Upper lobe of left lung (tissue), 6 donors: Measurements from ENCODE around the gene LAMTOR4. TPM values are rescaled to one million over a fixed set of nuclear protein-coding genes. Genes with fewer than 3 reads are reported as not detected.

Experiments used
- ATAC-seq, 2 donors: fragments of 200-7000 bp; cut with Tn5 transposase; one replicate each; pipeline ENCODE4 v1.9.1; 2022; ENCODE audit warnings: mild to moderate bottlenecking in 2 of 2, moderate library complexity in 2 of 2; ENCODE audit not compliant: low FRiP score in 2 of 2
- DNase-seq, 2 donors: peaks; one replicate each; pipeline ENCODE4 v3.0.0-alpha.2; 2019 to 2020
- H3K27ac ChIP-seq, 4 donors: fragments of 200-600 bp; sonication (generic); one replicate each; pipeline ENCODE4 v1.5.1; 2016 to 2019
- H3K27me3 ChIP-seq, 4 donors: fragments of 200-600 bp; sonication (generic); one replicate each; pipeline ENCODE4 v1.5.1; 2017 to 2019
- H3K36me3 ChIP-seq, 4 donors: fragments of 200-600 bp; sonication (generic); one replicate each; pipeline ENCODE4 v1.5.1; 2016 to 2019
- H3K4me1 ChIP-seq, 4 donors: fragments of 200-600 bp; sonication (generic); one replicate each; pipeline ENCODE4 v1.5.1; 2018 to 2019
- H3K4me3 ChIP-seq, 4 donors: fragments of 200-600 bp; sonication (generic); one replicate each; pipeline ENCODE4 v1.5.1; 2017 to 2019; ENCODE audit warnings: mild to moderate bottlenecking in 2 of 4, moderate library complexity in 1 of 4
- H3K9me3 ChIP-seq, 4 donors: fragments of 200-600 bp; sonication (generic); one replicate each; pipeline ENCODE4 v1.5.1; 2018 to 2019
- CTCF ChIP-seq, 6 experiments: fragments of 450-650 bp in 4 of 6; fragments of 200-600 bp in 2 of 6; sonication (generic) in 2 of 6; IDR thresholded peaks; one replicate each; pipeline ENCODE4 v1.5.1; 2016 to 2019; ENCODE audit warnings: antibody characterized with exemption in 6 of 6
- EP300 ChIP-seq, 4 donors: sonication (generic); formaldehyde crosslinking; IDR thresholded peaks; one replicate each; pipeline ENCODE4 v1.5.1; 2017; ENCODE audit warnings: antibody characterized with exemption in 4 of 4, control low read depth in 2 of 4
- POLR2A ChIP-seq, 4 donors: fragments of 450-650 bp; IDR thresholded peaks; one replicate each; pipeline ENCODE4 v1.5.1; 2016 to 2017; ENCODE audit warnings: antibody characterized with exemption in 4 of 4, mild to moderate bottlenecking in 2 of 4
- POLR2AphosphoS5 ChIP-seq, 2 donors: sonication (generic); formaldehyde crosslinking; IDR thresholded peaks; one replicate each; pipeline ENCODE4 v1.5.1; 2017; ENCODE audit warnings: antibody characterized with exemption in 2 of 2
- WGBS, 2 donors: methylation state at CpG; one replicate each; pipeline ENCODE4 v1.1.5; 2017 to 2018; 5-methylcytosine and 5-hydroxymethylcytosine counted together
- total RNA-seq, 6 donors: library from RNA; depleted of rRNA in 4 of 6; stranded (reverse); fragments of >200 nt in 4 of 6; gene quantifications; one replicate each; pipeline versions ENCODE4 v1.1.0 to v1.2.1, GENCODE V29; 2016 to 2021
- donor health status: DM: no; HTN: no; CAD: no; lungs with moderate emphysema.
- donor health status: DM: no; HTN: yes; CAD: no; lungs with severe emphysema.

The LAMTOR4 gene
- total RNA-seq, 6 donors from 2014 or later: 111 to 223 (median 148) TPM

GRCh38 chr7:100118388-100119071 lies 30.2 kb upstream of the LAMTOR4 start:
- H3K4me1 ChIP-seq: peaks cover 16 to 26% (median 17%) of the 10 kb centered on the region in 4 donors
- H3K36me3 ChIP-seq: peaks cover 3 to 12% (median 7%) of the 10 kb centered on the region in 4 donors
- DNase-seq (no peak), ATAC-seq (no peak)
- WGBS, 2 donors: 19 to 22% methylated on average over 18 of the region's 18 CpGs
- TF ChIP-seq POLR2A (IDR thresholded peaks at IDR 0.05): no peak
- TF ChIP-seq CTCF (IDR thresholded peaks at IDR 0.05): no peak
- TF ChIP-seq EP300 (IDR thresholded peaks at IDR 0.05): no peak
- TF ChIP-seq POLR2AphosphoS5 (IDR thresholded peaks at IDR 0.05): no peak
- H3K27me3 ChIP-seq: no peaks in the 10 kb centered on the region
- H3K27ac ChIP-seq: peak overlapping the region; percentile 79 to 89 (median 86)
- H3K9me3 ChIP-seq: no peaks in the 10 kb centered on the region
- peak overlapping the region; percentile 54 to 96 (median 87) for H3K4me3 ChIP-seq

DNA sequence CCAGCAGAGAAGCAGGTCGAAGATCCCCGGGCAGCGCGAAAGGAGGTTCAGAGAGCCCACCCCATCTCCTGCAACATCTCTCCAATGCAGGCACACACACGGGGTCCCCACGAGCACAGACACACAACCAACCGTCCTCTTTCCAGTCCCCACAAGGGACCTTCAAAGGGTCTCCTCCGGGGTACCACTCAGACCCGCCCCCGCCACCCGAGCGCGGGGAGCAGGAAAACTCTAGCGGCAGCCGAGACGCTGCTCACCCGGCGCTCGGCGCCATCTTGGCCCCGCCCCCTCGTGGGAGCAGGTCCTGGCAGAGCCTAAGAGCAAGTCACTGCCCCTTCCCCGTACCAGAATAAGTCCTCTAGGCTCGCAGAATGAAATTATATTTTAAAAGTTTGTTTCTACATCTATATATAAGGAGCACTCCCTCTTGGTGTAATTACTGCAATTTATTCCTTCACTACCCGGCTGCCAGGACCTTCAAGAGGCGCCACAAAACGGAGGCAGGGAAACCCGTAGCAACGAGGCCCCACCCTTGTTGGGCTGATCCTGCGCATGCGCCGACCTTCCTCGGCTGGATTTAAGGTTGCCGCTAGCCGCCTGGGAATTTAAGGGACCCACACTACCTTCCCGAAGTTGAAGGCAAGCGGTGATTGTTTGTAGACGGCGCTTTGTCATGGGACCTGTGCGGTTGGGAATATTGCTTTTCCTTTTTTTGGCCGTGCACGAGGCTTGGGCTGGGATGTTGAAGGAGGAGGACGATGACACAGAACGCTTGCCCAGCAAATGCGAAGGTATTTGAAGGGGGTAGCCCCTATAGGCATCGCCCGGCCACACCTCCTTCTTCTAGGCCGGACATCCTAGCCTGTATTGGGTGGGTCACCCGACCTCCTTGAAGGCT lies 29.4 kb upstream of the LAMTOR4 start, which contains the start of the genes CNPY4 and TAF6:
Gene CNPY4 (plus strand): TSS at position 563 of the 898 bp plus-strand sequence. CDS start 111 bp downstream, at position 674.
Gene TAF6 (minus strand): TSS at position 287 of the 898 bp plus-strand sequence. CDS start 5,149 bp downstream, outside the sequence.
- Histone ChIP-seq H3K4me1 (peaks cover 16 to 26% (median 17%) of the 10 kb centered on the region in 4 donors), H3K9me3 (no peaks in the 10 kb centered on the region), H3K27ac (peak within 1 kb of the TSS; percentile 79 to 89 (median 86)), H3K27me3 (no peaks in the 10 kb centered on the region), H3K36me3 (peaks cover 0 to 6% (median under 1%) of the 10 kb centered on the region in 4 donors), H3K4me3 (peak within 1 kb of the TSS; percentile 54 to 96 (median 87))
- WGBS, 2 donors: 0 to 1% methylated on average over 35 to 47 of the region's 49 CpGs
- ATAC-seq: peak; percentile 95 to 97
- peak; percentile 96 for DNase-seq
- TF ChIP-seq CTCF (IDR thresholded peaks at IDR 0.05): no peak
- no peak for TF ChIP-seq EP300 (IDR thresholded peaks at IDR 0.05)
- TF ChIP-seq POLR2AphosphoS5 (IDR thresholded peaks at IDR 0.05): peak; percentile 21 to 62
- peak in 2 of 4 donors; percentile 39 to 80 for TF ChIP-seq POLR2A (IDR thresholded peaks at IDR 0.05)

GRCh38 chr7:100119970-100120732 lies 28.6 kb upstream of the LAMTOR4 start:
- WGBS, 2 donors: 25 to 44% methylated on average over 11 to 19 of the region's 19 CpGs
- Histone ChIP-seq H3K27ac (peak overlapping the region; percentile 79 to 89 (median 86)), H3K36me3 (peaks cover 0 to 6% (median 0%) of the 10 kb centered on the region in 4 donors), H3K4me1 (peaks cover 16 to 31% (median 17%) of the 10 kb centered on the region in 4 donors), H3K27me3 (no peaks in the 10 kb centered on the region), H3K9me3 (no peaks in the 10 kb centered on the region), H3K4me3 (peak overlapping the region; percentile 42 to 91 (median 68))
- ATAC-seq: peak; percentile 67 to 84
- DNase-seq: peak in 1 of 2 donors; percentile 41
- TF ChIP-seq CTCF (IDR thresholded peaks at IDR 0.05): no peak
- TF ChIP-seq POLR2AphosphoS5 (IDR thresholded peaks at IDR 0.05): no peak
- no peak for TF ChIP-seq EP300 (IDR thresholded peaks at IDR 0.05)
- TF ChIP-seq POLR2A (IDR thresholded peaks at IDR 0.05): no peak

GRCh38 chr7:100120733-100121036 lies 28.0 kb upstream of the LAMTOR4 start:
- TF ChIP-seq POLR2A (IDR thresholded peaks at IDR 0.05) (no peak), CTCF (IDR thresholded peaks at IDR 0.05) (no peak), EP300 (IDR thresholded peaks at IDR 0.05) (no peak), POLR2AphosphoS5 (IDR thresholded peaks at IDR 0.05) (no peak)
- H3K27ac ChIP-seq: peak overlapping the region; percentile 79 to 89 (median 86)
- H3K9me3 ChIP-seq: no peaks in the 10 kb centered on the region
- no peak for DNase-seq
- H3K4me1 ChIP-seq: peaks cover 17 to 37% (median 19%) of the 10 kb centered on the region in 4 donors
- no peaks in the 10 kb centered on the region for H3K27me3 ChIP-seq
- peaks cover 0 to 6% (median 0%) of the 10 kb centered on the region in 4 donors for H3K36me3 ChIP-seq
- 12 to 36% methylated on average over 1 of the region's 1 CpG for WGBS, 2 donors
- peak overlapping the region in 1 of 4 donors; percentile 91 for H3K4me3 ChIP-seq
- ATAC-seq: no peak
